ENCODE data around the gene PXT1.
"Not testable (repeated sequence)": the region's sequence is repeated elsewhere in the genome, so short reads cannot be mapped to it uniquely, and the experiment has no call there.

Gene PXT1, protein sequence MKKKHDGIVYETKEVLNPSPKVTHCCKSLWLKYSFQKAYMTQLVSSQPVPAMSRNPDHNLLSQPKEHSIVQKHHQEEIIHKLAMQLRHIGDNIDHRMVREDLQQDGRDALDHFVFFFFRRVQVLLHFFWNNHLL

DNA sequence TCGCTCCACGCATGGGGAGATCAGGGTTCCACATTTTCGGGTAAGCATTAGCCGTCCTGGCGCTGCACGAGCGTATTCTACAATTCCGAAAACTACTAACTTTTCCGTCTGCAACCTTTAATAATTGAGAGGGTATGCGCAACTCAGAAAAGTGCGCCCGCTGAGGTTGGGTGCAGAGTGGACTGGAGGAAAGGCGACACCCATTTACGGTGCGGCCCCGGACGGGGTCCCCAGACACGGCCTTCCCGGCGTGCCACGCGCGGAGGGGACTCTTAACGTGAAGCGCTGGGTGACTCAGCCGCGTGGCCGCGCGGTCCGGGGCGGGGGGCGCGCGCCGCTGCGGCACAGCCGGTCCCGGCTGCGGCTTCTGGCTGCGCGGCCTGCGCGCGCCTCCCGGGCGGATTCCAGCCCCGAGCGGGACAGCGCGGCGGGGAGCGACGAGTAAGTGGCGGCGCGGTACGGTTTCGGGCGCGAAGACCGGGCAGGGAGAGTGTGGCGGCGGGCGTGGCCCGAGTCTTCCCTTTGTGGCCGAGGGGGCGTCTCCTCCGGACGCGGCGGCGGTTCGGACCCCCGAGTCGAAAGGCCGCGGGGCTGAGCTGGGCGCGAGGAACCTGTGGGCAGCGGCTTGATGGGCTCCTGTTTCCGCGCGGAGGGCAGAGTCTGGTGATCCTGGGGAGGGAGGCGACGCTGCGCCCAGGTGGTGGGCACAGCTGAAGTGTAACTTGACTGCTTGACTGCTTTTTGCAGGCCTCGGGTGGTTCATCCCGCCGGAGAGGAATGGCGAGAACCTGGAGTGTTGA is at the start of gene PXT1, which contains the start of gene KCTD20:
Gene PXT1, minus strand, starts transcription at position 184 of the 800 bp plus-strand sequence. CDS start 16,772 bp downstream, outside the sequence.
Gene KCTD20, plus strand, starts transcription at position 330 of the 800 bp plus-strand sequence. CDS start 27,098 bp downstream, outside the sequence.
- peak; percentile 14 for DNase-seq

DNA sequence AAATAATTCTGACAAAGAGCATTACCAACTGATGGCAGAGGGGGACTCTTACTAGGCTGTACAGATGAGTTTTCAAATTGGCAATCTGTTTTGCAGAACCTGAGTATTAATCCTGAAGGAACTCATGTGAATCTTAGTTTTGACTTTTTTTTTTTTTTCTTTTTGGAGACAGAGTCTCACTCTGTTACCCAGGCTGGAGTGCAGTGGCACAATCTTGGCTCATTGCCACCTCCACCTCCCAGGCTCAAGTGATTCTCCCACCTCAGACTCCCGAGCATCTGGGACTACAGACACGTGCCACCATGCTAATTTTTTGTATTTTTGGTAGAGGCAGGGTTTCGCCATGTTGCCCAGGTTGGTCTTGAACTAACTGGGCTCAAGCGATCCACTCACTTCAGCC is 49.4 kb upstream of the PXT1 start:
- no peak for DNase-seq

DNA sequence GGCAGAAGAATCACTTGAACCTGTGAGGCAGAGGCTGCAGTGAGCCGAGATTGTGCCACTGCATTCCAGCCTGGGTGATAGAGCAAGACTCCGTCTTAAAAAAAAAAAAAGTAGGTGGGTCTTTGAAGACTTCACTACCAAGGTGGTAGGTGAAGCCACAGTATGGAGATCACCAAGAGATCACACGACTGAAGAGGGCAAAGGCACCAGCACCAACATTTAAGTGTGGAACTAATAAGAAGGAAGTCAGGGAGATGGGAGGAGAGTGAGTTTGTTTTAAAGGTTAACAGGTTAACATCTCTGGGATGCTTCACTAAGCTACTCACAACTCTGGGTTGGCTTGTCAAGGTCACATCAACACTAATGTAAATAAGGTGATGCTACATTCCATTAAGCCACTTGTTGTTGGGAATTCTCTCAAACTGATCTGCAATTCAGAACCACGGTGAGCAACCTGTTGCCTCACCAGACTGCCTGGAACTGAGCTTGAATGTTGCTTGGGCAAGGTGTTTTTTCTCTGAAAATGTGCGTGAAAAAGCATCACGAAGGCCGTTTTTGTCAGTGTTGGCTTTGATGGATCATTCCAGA is 48.8 kb upstream of the PXT1 start:
- no peak for DNase-seq

DNA sequence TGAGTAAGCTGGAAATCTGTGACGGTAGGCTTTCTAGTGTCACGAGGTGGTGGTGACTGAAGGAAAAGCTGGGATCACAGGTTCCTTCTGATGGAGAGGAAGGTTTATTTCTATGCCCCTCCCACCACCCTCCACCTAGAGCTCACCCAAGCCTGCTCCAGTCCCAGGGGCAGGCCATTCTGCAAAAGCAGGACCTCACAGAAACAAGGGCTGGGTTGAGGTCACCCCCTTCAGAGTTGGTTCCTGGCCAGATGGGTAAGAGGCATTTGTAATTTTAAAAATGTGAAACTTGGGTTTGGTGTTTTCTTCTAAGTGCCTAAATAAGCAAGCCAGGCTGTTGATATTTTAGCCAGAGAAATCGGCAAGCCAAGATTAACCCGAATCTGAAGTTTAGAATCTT is 46.8 kb upstream of the PXT1 start:
- no peak for DNase-seq

DNA sequence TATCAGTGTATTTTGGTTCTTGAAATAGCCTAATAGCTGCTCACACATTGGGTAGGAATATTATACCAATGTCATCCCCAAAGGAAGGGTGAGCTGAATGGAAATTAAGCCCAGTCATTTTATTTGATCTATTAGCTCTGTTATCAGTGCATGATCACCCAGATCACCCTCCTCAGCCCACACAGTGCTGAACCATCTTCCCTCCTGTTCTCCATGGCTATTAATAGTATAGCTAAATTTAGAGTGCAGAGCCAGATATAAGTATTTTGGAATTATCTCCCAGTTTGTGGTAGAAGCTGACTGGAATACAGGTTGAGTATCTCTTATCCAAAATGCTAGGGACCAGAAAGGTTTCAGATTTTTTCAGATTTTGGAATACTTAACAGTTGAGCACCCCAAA is 45.6 kb upstream of the PXT1 start:
- DNase-seq: no peak

DNA sequence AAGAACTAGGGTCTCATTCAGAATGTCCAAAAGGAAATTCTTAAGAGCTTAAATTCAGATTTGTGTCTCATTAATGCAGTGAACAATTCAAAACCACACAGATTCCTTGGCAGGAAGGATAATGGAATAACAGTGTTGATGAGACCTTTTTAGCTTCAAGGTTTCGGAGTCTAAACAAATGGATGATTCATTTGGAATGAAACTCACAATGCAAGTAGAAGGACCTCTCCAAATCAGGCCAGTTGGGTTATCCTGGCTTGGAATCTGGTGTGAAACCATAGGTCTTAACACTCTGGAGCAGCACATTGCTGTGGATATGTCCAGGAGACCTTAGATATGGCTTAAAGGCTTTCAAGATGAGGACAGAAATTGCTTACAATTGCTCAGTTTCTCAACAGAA is 45.0 kb upstream of the PXT1 start:
- no peak for DNase-seq

DNA sequence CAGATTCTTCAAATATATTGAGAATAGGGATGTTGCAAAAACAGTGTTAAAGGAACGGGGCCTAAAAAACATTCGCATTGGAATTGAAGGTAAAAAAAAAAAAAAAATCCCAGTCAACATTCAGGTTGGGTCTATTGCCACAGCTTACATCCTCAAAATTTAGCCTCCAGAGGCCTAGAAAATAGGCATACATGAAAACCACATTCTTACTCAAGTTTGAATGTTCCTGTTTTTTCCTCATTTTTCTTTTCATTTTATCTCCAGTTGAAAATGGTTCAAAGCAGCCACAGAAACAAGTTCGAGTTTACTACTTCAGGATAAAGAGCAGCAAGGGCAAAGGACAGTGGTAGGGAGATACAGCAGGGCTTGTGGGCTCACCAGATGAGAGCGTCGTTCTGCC is 42.1 kb upstream of the PXT1 start:
- no peak for DNase-seq

DNA sequence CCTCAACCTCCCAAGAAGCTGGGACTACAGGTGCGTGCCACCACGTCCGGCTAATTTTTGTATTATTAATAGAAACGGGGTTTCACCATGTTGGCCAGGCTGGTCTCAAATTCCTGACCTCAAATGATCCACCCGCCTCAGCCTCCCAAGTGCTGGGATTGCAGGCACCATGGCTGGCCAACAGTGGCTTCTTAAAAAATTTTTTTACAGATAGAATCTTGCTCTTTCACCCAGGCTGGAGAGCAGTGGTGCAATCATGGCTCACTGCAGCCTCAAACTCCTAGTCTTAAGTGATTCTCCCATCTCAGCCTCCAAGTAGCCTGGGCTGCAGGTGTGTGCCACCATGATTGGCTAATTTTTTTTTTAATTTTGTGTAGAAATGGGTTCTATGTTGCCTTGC is 40.7 kb upstream of the PXT1 start:
- DNase-seq: not testable (repeated sequence)

DNA sequence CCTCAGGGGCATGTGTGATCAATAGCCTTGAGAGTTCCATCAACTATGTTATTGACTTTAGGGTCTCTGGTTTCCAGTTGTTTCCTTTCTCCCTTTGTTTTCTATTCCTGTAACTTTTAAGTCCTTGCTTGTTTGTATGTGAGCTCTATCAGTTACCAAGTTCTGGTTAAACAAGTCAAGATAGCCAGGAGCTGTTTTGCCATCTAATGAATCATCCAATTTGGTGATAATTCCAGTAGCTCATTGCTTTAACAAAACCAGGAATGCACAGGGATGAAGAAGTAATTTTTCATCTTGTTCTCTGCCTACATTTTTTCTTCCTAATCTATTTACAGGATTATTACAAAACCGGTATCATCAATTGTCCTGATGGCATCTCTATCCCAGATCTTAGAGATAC is 36.6 kb upstream of the PXT1 start:
- DNase-seq: no peak

DNA sequence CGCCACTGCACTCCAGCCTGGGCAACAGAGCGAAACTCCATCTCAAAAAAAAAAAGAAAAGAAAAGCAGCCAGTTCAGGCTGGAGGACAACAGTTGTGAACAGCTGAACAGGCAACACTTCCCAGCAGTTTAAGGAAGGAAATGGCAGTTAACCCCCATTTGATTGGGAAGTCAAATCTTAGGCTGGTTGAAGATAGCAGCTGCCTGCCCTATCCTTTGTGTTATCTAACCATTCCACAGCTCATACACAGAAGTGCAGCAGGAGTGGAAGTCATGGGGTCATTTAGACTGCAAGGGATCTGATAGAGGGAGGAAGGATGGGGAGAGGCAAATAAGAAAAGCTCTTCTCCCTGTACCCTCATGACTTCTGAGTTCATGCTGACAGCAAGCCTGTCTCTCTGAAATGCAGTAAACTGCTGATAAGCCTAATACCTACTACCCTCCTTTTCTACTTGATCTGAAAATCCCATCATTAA is 35.4 kb upstream of the PXT1 start:
- DNase-seq: no peak

DNA sequence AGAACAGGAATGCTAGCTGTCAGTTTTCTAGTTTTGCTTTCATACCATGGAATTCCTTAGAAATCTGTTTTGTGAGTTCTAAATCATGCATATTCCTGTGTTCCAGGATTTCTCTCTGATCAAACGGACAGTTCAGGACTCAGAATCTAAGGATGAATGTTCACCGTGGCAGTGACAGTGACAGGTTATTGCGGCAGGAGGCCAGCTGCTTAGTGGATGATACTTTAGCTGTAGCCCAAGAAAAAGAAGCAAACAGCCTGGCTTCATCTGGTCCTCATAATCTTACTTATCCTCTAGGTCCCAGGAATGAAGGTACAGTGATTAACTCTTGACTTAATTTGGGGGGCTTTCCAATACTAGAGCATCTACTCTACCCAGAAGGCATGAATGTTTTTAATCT is 27.3 kb upstream of the PXT1 start:
- DNase-seq: no peak

DNA sequence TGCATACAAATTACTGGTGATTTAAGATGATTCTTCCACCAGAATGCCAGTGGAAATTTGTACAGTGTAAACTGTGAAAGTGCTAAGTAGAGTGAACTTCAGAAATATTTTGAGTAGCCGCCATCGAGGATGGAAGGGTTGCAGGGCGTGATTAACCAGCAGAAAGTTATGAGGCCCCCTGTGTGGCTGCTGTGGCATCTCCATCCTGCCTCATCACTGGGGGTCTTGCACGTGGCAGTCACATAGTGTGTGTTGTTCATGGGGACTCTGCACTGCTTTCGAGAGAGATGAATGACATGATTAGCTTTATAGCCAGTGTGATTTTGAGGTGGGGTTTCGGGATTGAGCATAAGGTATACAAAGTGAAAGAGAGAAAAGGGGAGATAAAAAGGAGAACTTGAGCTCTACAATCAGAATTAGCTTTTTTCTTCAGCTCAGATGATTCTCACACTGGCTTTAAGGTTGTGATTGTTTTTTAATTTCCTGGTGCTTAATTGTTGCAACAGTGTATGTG is 26.6 kb upstream of the PXT1 start:
- no peak for DNase-seq

DNA sequence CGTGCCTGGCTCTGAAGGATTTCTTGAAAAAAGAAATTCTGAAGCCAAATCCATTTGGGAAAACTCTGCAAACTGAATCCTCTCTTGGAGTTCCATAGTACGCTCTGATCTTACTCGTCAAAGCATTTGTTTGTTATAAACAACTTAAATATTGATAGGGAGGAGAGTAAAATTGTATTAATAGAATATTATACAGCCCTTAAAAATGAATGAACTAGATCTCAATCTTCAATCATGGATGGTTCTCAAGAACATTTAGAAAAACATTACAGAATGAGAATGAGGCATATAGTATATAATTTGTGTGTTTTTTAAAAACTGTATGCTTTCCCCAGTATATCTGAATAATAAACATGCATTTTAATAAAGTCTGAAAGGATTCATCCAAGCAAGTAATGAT is 25.0 kb upstream of the PXT1 start:
- DNase-seq: no peak

DNA sequence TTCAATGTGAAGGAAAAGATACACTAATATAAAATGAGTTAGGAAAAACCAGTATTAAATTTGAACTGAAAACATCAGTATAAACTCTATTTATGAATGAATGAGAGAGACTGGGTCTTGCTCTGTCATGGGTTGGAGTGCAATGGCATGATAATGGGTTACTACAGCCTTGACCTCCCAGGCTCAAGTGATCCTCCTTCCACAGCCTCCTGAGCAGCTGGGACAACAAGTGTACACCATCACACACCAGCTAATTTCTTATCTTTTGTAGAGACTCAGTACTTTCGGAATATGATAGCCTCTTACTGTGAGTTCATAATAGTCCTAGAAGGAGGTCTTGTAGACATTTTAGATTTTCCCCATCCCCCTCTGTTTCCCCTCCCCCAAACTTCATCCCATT is 21.6 kb upstream of the PXT1 start:
- no peak for DNase-seq

DNA sequence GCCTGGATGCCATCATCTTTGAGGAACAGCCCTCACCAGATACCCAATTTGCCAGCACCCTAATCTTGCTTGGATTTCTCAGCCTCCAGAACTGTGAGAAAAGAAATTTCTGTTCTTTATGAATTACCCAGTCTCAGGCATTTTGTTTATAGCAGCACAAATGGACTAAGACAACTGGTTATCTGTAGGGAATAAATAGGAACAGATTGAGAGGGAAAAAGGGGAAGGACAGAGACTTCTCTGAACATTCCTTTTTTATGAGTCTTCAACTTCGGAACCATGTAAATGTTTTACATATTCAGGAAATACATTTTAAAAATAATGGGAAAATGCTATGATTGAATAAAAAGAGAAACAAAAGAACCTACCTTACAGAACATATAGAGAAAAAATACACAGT is 21.0 kb upstream of the PXT1 start:
- DNase-seq: no peak

DNA sequence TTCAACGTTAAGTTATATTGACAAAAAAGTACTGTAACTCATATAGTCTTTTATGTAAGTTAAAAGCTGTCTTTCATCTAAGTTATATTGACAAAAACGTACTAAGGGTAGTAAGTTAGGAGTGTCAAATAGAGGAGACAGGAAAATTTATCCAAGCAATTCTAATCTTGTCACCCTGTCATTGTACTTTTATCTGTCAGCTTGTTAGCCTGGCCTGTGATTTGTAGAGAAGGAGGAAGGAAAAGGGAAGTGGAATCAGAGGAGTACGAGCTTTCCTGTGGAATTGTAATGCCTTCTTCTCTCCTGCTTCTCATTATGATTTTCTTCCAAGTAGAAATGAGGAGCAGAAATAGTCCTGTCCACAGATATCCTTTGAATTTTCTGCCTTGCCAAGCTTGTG is 19.0 kb upstream of the PXT1 start:
- no peak for DNase-seq

DNA sequence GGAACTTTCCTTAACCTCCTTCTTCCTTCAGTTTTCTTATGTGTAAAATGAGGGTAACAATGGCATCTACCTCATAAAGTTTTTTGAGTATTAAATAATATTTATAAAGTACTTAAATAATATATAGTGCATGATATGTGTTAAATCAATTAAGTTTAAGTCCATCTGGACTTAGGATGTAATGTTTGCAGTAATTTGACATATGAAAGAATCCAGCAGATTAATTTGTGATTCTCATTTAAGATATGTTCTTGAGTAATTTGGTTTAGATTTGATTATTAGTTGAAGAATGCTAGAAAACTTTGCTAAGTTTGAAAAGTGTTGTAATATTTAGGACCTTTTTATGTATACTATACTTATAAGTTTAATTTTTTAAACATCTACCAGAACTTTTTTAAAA is 18.3 kb upstream of the PXT1 start:
- no peak for DNase-seq

DNA sequence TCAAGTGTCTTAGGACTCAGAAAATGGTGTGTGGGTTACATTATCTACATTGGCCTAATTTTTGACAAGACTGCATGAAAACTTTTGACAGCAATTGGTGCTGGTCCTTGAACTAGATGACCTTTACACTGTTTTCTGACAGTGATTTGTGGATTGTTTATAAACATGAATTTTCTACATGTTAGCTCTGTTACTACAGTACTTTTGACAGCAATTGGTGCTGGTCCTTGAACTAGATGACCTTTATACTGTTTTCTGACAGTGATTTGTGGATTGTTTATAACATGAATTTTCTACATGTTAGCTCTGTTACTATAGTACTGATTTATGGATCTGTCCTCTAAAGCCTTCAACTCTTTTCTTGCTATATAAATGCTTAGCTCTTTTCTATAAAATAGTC is 16.8 kb upstream of the PXT1 start:
- no peak for DNase-seq

DNA sequence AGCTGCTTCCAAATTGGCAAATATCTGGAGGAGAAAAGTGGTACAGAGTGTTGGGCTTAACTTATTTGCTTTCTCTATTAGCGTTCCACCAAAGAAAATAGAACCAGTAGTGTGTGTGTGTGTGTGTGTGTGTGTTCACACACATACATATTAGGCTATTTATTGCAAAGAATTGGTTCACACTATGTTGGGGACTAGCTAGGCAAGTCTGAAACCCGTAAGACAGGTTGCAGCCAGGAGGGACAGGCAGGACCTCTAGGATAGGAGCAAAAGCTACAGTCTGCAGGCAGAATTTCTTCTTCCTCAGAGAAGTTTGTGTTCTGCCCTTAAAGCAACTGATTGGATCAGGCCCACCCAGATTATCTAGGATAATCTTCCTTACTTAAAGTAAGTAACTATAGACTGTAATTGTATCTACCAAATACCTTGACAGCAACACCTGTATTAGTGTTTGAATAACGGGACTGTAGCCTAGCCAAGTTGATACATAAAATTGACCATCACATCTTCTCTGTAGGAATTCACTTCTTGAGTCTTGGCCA is 12.9 kb upstream of the PXT1 start:
- no peak for DNase-seq

DNA sequence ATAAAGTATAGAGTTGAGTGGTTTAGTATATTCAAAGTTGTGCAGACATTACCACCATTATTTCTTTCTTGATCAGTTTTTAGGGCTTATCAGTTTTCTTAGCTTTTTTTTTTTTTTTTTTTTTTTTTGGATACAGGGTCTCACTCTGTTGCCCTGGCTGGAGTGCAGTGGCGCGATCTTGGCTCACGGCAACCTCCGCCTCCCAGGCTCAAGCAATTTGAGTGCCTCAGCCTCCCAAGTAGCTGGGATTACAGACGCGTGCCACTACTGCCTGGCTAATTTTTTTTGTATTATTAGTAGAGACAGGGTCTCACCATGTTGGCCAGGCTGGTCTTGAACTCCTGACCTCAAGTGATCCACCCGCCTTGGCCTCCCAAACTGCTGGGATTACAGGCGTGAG is 10.2 kb upstream of the PXT1 start:
- DNase-seq: not testable (repeated sequence)

DNA sequence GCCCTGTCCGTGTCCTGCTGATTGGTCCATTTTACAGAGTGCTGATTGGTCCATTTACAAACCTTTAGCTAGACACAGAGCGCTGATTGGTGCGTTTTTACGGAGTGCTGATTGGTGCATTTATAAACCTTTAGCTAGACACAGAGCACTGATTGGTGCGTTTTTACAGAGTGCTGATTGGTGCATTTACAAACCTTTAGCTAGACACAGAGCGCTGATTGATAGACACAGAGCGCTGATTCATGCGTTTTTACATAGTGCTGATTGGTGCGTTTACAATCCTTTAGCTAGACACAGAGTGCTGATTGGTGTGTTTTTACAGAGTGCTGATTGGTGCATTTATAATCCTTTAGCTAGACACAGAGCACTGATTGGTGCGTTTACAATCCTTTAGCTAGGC is 6.5 kb upstream of the PXT1 start:
- DNase-seq: not testable (repeated sequence)

DNA sequence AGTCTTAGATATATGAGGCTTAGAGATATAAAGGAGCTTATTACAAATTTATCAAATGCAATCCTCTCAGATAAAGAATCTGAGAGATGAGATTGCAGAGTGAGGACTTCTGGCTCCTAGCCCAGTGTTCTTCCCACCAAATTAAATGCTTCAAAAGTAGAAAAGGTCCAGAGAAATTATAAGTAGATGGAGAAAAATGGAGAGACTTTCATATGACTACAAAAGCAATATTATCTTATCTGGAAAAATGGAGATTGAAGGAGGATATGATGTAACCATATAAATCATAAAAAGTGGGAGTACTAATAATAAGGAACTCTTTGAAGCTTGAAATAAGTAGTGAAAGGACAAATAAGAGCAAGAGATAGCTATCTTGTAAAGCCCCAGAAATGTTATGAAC is 3.0 kb upstream of the PXT1 start:
- no peak for DNase-seq

DNA sequence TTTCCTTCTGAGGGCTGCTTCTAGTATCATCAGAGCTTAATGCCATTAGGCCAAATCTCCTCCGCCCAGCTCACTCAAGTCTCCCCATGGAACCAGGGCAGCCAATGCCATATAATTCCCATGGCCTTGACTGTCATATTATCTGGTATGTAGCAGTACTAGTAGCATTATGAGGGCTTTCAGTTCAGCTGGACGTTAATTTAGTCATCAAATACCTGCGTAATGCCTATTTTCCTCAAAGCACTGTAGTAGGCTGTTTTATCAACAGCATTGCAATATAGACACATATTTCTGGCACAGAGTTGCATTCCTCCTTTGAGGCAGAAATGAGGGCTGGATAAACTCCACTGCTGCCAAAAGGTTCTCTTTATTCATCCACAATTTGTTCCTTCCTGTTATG is 1.8 kb upstream of the PXT1 start:
- DNase-seq: no peak
